CD4-positive, alpha-beta T cell treated with Interleukin-12 subunit alpha and Interleukin-12 subunit beta, for 1 hour (primary cell): Measurements from ENCODE around the gene PDCD6IP.
"Not testable (repeated sequence)": the region's sequence is repeated elsewhere in the genome, so short reads cannot be mapped to it uniquely, and the experiment has no call there.

ENCODE experiments used
- DNase-seq: peaks from one replicate; pipeline ENCODE4 v3.0.0-alpha.2; 2020

Gene PDCD6IP, protein sequence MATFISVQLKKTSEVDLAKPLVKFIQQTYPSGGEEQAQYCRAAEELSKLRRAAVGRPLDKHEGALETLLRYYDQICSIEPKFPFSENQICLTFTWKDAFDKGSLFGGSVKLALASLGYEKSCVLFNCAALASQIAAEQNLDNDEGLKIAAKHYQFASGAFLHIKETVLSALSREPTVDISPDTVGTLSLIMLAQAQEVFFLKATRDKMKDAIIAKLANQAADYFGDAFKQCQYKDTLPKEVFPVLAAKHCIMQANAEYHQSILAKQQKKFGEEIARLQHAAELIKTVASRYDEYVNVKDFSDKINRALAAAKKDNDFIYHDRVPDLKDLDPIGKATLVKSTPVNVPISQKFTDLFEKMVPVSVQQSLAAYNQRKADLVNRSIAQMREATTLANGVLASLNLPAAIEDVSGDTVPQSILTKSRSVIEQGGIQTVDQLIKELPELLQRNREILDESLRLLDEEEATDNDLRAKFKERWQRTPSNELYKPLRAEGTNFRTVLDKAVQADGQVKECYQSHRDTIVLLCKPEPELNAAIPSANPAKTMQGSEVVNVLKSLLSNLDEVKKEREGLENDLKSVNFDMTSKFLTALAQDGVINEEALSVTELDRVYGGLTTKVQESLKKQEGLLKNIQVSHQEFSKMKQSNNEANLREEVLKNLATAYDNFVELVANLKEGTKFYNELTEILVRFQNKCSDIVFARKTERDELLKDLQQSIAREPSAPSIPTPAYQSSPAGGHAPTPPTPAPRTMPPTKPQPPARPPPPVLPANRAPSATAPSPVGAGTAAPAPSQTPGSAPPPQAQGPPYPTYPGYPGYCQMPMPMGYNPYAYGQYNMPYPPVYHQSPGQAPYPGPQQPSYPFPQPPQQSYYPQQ

DNA sequence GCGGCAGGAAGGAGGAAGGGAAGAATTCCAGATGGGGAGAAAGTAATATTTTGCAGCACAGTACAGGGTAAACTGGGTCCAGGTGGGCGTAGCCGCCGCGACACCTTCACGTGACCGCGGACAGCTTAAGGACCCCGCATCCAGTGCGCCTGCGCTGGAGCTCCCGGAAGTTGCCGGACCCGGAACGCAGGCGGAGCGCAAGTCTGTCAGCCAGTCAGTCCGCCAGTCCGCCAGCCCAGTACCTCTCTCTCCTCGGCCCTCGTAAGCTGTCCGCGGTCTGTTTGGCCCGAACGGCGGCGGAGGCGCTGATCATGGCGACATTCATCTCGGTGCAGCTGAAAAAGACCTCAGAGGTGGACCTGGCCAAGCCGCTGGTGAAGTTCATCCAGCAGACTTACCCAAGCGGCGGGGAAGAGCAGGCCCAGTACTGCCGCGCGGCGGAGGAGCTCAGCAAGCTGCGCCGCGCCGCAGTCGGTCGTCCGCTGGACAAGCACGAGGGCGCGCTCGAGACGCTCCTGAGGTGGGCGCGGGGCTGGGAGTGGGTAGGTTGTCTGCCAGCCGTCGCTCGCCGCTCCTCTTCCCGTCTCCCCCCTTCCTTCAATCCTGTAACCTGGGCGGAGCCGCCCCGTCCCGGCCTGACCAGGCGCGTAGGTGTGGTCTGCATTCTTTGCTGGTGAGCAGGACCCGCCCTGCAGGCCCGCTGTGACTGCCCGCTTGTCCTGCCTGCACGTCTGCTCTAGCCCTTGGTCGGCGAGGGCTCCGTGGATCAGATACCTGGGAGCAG lies at the start of gene PDCD6IP:
TSS of gene PDCD6IP (plus strand) at position 213 of the 784 bp plus-strand sequence. CDS start at position 312, 99 bp downstream.
- peak; percentile 90 for DNase-seq

DNA sequence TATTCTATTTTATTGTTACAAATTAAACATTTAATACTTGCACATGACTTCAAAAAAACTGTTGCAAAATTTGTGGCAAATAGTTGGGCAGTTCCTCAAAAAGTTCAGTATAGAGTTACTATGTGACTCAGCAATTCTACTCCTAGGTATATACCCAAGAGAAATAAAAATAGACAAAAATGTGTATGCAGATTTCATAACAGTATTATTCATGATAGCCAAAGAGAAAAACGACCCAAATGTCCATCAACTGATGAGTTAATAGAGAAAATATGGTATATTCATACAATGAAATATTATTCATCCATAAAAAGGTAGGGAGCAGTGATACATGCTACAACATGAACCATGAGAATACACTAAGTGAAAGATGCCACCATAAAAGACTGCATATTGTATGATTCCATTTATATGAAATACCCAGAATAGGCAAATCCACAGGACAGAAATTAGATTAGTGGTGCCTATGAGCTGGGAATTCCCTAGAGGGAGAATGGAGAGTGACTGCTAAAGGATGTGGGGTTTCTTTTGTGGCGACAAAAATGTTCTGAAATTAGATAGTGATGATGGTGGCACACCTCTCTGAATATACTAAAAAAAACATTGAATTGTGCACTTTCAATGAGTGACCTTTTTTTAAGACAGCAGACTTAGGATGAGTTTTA lies 48.8 kb upstream of the PDCD6IP start:
- no peak for DNase-seq

DNA sequence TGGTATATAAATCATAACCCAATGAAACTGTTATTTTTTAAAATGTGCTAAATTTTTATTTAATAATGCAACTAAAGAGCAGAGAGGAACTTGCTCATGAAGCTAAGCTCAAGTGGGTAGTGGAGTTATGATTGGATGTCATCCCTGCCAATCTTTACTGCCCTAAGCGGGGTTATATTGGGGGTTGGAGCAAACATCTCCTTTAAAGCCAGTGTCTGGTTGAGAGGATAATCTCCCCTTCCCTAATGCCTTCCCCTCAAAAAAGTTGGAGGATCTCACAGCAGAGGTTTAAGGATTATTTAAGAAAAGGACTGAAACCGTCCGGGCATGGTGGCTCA lies 48.2 kb upstream of the PDCD6IP start:
- DNase-seq = no peak

DNA sequence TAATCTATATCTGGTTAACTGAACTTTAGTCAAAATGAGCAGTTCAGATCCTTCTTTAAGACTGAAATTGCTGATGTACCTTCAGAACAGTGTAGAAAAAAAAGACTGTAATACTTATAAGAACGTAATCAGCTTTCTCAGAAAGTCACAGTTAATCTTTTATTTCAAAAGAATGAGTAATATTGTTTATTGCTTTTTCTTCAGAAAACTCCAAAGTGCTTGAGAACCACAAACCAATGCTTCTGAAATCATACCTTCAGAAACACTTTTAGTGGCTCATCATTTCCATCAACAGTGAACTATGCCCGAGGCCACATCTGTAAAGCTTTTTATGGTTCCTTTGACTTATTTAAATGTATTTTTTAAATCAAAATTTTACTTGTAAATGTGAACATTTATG lies 47.1 kb upstream of the PDCD6IP start:
- DNase-seq = no peak

DNA sequence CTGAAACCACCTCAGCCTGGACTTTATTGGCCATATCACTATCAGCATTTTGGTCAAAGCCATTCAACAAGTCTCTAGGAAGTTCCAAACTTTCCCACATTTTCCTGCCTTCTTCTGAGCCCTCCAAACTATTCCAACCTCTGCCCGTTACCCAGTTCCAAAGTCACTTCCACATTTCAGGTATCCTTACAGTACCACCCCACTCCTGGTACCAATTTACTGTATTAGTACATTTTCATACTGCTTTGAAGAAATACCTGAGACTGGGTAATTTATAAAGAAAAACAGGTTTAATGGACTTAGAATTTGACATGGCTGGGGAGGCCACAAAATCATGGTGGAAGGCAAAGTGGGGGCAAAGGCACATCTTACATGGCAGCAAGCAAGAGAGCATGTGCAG lies 44.0 kb upstream of the PDCD6IP start:
- DNase-seq = not testable (repeated sequence)

DNA sequence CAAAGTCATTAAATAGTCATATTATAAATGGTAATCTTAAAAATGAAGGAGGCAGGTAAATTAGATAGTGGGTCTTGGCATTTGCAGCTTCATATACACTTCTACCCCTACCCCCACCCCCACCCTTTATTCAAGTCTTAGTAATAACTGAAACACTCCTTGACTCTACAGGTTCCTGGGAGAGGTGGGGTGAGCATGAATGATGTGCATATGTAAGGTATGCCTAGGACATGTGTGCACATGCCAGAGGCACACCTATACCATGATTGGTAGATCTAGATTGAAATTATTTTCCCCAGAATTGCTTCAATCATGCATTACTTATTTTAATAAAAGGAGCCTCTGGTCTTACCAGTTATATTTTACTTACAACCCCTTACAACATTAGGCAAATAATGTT lies 40.1 kb upstream of the PDCD6IP start:
- no peak for DNase-seq

DNA sequence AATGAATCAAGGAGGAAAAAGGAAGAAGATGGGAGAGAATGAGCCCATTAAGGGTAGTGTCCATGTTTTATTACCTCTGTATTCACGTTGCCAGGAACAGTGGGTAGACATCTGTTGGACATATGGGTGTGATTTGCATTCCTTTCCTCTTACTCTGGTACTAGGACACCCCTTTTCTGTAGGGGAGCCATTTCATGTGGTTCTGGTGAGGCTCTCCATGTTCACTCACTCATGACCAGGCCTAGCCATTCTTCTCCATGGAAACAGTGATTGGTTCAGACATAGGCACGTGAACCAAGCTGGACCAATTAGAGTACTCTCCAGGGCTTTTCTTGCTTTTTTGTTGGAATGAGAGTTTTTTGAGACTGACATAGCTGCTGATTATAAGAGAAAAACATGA lies 39.6 kb upstream of the PDCD6IP start:
- no peak for DNase-seq

DNA sequence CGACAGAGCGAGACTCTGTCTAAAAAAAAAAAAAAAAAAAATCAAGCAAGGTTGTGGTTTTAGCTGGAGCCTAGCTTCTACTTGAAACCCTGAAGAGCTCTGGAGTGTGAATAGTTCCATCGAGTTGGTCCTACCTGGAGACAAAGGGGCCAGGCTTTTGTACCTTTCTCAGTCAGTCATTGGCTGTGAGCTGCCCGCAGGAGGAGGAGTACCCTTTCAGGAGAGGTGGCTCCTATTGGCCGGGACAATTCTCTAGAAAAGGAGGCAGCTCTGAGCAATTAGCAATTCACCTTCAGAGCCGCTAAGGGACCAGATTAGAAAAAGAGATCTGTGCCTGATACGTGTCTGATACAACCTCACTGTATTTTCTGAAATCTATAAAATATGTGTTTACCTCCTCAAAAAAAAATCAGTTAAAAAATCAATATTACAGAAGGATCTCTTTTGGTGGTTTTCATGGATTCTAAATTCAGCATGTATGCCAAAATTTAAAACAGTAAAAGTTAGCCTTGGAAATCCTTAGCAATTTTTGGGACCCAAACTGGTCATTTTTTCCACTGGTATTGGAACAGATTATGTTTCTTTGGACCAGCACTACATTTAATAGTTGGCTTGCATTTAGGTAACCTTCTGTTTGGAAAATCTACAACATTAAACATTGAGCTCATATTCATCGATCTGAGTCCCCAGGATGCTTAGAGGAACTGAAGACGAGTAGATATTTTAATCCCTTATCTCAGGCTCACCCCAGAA lies 29.7 kb upstream of the PDCD6IP start:
- no peak for DNase-seq

DNA sequence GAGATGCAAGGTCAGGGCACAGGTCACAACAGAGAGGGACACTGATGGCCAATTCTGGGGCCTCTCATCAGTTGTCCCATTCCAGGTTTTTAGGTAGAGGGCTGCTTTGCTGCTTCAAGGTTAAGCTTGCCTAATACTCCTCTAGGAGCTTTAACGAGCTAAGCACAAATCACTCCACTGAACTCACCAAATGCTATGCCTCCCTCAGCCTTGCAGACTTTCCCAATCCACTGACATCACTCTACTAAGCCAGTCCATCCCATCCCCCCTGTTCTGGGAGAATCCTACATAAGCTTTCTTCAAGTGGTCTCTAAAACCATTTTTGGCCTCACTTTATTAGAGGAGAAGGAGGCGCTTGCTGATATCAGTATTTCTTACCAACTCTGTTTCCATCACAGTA lies 24.8 kb upstream of the PDCD6IP start:
- no peak for DNase-seq

DNA sequence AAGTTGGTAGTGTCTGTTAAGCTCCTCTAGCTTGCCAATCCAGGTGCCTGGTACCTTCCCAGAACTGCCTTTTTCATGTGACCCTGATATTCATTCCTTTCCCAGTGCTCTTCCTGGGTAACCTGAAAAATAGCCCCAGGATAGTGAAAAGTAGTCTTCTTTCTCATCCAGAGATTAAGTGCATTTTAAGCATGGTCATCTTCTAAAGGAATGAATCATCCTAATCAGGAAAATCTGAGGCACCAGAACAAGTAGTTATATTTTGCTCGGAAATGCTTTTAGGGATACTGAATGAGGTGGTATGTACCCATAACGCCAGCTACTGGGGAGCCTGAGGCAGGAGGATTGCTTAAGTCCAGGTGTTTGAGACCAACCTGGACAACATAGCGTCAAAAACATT lies 23.1 kb upstream of the PDCD6IP start:
- DNase-seq = no peak

DNA sequence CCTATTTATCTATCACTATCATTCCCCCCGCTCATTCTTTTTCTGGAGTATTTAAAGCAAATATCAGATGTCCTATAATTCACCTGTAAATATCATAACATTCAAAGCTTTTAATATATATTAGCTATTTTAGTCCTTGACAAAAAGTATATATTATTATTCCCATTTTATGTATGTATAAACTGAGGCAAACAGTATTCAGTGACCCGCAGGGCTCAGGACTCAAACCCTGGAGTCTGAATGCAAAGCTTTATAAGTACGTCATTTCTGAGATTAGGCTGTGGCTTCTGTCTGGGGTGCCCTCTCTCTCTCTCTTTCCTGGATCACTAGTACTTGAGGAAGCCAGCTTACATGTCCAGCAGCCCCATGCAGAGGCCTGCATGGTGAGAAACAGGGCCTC lies 20.4 kb upstream of the PDCD6IP start:
- no peak for DNase-seq

DNA sequence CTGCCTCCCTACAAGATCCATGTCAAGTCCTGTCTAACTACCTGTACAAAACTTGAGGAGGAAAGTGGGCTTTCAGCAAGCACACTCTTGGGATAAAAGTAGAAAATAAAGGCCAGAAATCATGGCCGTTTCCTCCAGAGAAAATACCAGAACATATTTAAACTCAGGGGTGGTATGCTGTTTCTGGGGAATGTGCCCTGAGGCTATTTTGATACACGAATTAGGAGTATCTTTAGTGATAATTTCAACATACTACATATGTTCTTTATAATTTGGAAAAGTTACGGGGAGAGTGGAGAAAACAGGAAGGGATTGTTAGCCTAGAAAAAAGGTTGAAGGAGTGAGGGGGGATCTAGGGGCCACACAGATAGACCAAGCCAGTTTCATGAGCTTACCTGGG lies 18.7 kb upstream of the PDCD6IP start:
- DNase-seq = no peak

DNA sequence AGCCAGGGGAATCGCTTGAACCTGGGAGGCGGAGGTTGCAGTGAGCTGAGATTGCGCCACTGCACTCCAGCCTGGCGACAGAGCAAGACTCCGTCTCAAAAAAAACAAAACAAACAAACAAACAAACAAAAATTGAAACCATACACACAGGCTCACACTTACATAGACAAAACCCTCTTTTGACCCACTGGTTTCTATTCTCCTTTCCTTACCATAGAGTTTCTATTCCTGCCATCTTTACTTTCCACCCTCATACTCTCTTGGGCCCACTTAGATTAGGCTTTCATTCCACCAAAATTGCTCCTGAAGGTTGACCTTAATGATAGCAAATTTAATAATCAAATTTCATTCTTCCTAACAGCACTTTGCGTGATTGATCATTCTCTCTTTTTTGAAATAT lies 17.0 kb upstream of the PDCD6IP start:
- DNase-seq = not testable (repeated sequence)

DNA sequence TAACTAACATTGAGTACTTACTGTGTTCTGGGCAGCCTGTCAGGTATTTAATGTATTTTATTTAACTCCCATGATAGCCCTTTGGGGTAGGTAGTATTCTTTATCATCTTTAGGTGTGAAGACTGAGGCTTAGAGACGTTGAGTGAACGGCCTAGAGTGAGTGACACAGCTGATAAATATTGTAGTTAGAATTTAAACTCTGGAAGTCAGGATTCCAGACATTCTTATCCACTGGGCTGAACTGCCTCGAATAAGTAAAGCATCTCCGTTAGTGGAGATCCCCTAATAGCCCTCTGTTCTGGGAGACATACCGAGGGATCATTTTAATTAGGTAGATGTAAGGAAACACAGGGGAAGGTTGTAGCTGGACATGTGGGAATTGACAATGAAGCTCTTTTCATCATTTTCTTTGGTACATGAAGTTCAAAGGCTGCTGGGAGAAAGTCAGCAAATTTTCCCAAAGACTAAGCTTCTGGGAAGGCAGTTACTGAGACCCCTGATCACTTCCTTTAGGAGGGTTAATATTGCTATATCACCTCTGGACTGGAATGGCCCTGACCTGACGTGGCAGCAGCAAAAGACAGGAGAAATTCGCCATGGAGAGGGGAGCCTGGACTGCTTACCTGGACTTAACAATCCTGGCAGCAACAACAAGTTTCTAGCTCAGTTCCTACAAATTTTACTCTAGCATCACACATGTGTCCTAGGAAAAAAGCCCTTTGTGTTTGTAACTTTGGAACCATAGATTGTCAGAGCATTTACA lies 11.7 kb upstream of the PDCD6IP start:
- DNase-seq = no peak

DNA sequence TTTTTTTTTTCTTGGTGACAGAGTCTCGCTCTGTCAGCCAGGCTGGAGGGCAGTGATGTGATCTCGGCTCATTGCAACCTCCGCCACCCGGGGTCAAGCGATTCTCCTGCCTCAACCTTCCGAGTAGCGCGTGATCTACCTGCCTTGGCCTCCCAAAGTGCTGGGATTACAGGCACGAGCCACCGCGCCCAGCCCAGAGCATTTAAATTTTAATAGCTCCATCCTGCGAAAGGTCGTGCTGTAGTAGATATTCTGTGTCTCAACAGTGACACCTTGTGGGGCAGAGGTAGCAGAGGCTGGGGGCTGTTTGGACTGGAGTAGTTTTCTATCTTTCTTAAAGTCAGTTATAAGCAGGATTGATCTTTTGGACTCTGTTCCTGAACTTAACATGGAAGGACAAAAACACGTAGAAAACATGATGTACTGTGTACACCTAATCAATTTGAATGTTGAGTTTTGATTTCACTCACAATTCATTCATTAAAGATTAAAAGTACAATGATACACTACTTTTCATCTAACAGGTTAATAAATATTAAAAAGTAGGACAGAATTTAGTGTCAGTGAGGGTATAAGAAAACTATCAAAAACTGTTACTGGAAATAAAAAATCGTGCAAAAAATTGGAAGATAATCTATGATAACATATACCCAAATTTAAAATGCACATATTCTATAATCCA lies 11.0 kb upstream of the PDCD6IP start:
- DNase-seq = peak; percentile 71

DNA sequence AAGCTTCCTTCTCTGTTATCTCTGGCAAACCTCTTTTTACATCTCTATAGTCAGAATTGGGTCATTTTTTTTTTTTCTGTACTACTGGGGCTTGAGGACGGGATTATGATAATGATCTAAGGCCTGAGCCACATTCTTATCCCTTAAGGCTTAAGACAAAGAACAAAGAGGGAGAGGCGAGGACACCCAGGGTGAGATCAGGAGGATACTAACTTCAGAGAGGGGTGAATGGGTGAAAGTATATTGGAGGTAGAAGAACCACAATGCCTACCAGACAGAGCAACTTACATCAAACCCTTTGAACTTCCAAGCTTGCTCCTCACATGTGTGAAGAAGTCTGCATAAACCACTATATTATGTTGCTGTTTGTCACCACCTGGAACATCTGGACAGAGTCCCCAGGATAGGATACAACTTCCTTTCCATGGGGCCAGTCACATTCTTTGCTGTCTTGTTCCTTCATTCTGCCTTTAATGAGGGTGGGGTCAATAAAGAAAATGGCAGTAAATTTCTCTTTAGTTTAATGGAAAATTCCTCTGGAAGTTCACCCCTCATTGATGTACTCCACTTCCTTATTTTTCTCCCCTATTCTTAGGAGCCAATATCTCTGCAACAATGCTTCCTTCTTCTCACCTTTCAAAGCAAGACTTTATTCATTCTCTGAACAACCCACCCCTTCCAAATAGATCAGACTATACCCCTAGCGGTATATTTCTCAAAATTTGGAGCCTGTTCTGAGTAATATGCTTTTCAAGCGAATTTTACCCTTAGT lies 9.1 kb upstream of the PDCD6IP start:
- DNase-seq = no peak

DNA sequence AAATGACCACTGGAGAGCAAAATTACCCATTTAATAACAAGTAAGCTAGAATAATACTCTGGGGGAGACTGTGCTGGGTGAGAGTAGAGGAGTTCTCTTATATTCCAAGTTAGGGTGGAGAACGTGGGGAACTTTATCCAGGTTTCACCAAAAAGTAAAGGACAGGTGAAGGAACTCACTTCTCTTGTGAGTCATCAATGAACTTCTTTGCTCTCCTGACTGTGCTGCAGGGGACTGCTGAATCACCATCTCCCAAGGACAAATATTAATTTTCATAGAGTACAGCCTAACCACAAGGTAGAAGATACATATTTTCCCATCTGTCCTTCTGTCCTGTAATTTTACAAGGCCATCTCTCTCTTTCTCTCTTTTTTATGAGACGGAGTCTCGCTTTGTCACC lies 8.3 kb upstream of the PDCD6IP start:
- no peak for DNase-seq

DNA sequence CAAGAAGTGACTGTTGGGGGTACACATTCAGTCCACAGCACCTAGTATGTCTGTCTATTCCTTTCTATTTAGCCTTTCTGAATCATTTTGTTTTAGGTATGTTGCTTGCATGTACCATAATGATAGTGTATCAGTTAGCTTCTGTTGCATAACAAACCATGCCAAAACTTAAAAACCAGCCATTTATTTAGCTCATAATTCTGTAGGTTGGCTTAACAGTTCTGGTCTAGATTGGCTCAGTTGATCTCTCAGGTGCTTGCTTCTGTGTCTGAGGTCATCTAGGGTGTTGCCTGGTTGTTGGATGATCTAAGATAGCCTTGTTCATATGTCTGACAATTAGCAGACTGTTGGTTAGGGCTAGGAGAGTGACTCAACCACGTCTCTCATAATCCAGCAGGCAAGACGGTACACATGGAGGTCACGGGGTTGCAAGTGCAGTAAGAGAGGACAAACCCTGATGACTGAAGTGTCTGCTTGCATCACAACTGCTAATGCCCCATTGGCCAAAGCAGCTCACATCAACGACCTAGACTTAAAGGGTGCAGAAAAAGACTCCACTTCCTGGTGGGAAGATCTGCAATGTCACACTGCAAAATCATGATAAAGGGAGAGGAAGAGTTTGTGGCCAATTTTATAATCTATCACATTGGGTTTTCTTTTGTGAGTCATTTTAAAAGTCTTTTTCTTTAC lies 6.8 kb upstream of the PDCD6IP start:
- DNase-seq = peak; percentile 4
